HepG2 (cell line): ENCODE results near the gene AP1M1. TPM values are rescaled to one million over a fixed set of nuclear protein-coding genes. Genes with fewer than 3 reads are reported as not detected.

Experiments used
- ATAC-seq: fragments of 200-7000 bp; cut with Tn5 transposase; 3 replicates; pipeline ENCODE4 v1.9.1; 2020; ENCODE audit warnings: mild to moderate bottlenecking, moderate library complexity
- BruUV-seq: library from RNA; stranded (reverse); fragments of 400-500 nt; replicated peaks from 2 replicates; lab custom pipeline; 2021; lab: Mats Ljungman, UMichigan
- CTCF ChIA-PET: fragments of 300-600 bp; formaldehyde crosslinking; extraction: SDS; loops from one replicate; lab custom pipeline; 2021; ENCODE audit warnings: low total read pairs, inconsistent platforms, low intra/inter-chr PET ratio; lab: Yijun Ruan, JAX
- POLR2A ChIA-PET: fragments of 350-600 bp; sonication (Branson Sonifier 250); formaldehyde crosslinking; loops from one replicate; lab custom pipeline; 2020; ENCODE audit warnings: antibody characterized with exemption, inconsistent platforms; lab: Yijun Ruan, JAX
- DNase-seq: peaks from one replicate; pipeline ENCODE4 v3.0.0-alpha.2; 2015; ENCODE audit warnings: low spot score
- FAIRE-seq: peaks from 3 replicates; lab custom pipeline; 2011; peaks lifted over from hg19 to GRCh38; lab: Jason Lieb, UNC
- H2AFZ ChIP-seq: one replicate; pipeline ENCODE4 v1.6.1; 2011; ENCODE audit warnings: low read length, inconsistent platforms
- H3K27ac ChIP-seq: fragments of 300-600 bp; 3 replicates; pipeline ENCODE4 v1.8.0; 2011; ENCODE audit warnings: mixed run types, mild to moderate bottlenecking, mixed read lengths, low read length, inconsistent platforms; ENCODE audit not compliant: insufficient read depth; ENCODE audit errors: extremely low read length
- H3K27me3 ChIP-seq, 2 experiments: fragments of 200-600 bp in 1 of 2; 2 replicates in 1 of 2; 3 replicates in 1 of 2; pipeline versions ENCODE4 v1.6.0 to v1.8.0; 2011; ENCODE audit warnings: low read length in 2 of 2, mild to moderate bottlenecking in 2 of 2, moderate library complexity in 2 of 2, inconsistent platforms in 1 of 2; ENCODE audit not compliant: insufficient read depth in 2 of 2, control insufficient read depth in 1 of 2
- H3K36me3 ChIP-seq, 2 experiments: fragments of 200-600 bp in 1 of 2; replicated peaks in 1 of 2; 2 replicates in 1 of 2; 3 replicates in 1 of 2; pipeline versions ENCODE4 v1.5.1 to v1.8.0; 2011; ENCODE audit warnings: low read length in 2 of 2, inconsistent platforms in 1 of 2; ENCODE audit not compliant: insufficient read depth in 2 of 2, control insufficient read depth in 1 of 2
- H3K4me1 ChIP-seq: 2 replicates; pipeline ENCODE4 v1.5.1; 2012; ENCODE audit warnings: low read length, inconsistent platforms; ENCODE audit not compliant: insufficient read depth
- H3K4me2 ChIP-seq: 2 replicates; pipeline ENCODE4 v1.6.0; 2011; ENCODE audit warnings: low read depth, low read length, inconsistent platforms
- H3K4me3 ChIP-seq, 3 experiments: fragments of 200-600 bp in 1 of 3; sonication (generic), shearing (Covaris generic) in 1 of 3; replicated peaks in 1 of 3; 2 replicates each; pipeline ENCODE4 v1.5.1; 2011 to 2016; ENCODE audit warnings: low read length in 3 of 3, inconsistent platforms in 2 of 3, low read depth in 2 of 3, mild to moderate bottlenecking in 2 of 3, control low read depth in 1 of 3, mixed read lengths in 1 of 3; ENCODE audit not compliant: insufficient read depth in 1 of 3
- H3K79me2 ChIP-seq: one replicate; pipeline ENCODE4 v1.6.1; 2011; ENCODE audit warnings: low read length, inconsistent platforms; ENCODE audit not compliant: insufficient read depth
- H3K9ac ChIP-seq: 2 replicates; pipeline ENCODE4 v1.6.0; 2011; ENCODE audit warnings: mild to moderate bottlenecking, low read depth, low read length, inconsistent platforms; ENCODE audit not compliant: insufficient read depth
- H3K9me3 ChIP-seq: 2 replicates; pipeline ENCODE4 v1.5.1; 2012; ENCODE audit warnings: mild to moderate bottlenecking, low read length
- H4K20me1 ChIP-seq: 2 replicates; pipeline ENCODE4 v1.6.0; 2011; ENCODE audit warnings: inconsistent platforms, mild to moderate bottlenecking, low read length, moderate library complexity; ENCODE audit not compliant: insufficient read depth
- CBFB ChIP-seq: sonication (generic); formaldehyde crosslinking; IDR thresholded peaks from 2 replicates; pipeline ENCODE4 v1.4.0; 2020; ENCODE audit warnings: missing genetic modification reagents
- ESRRA ChIP-seq: sonication (generic); formaldehyde crosslinking; IDR thresholded peaks from 2 replicates; pipeline ENCODE4 v1.5.1; 2020; ENCODE audit warnings: mild to moderate bottlenecking, low read depth, missing genetic modification reagents
- HIVEP1 ChIP-seq: sonication (generic); formaldehyde crosslinking; IDR thresholded peaks from 2 replicates; pipeline ENCODE4 v1.4.0; 2020; ENCODE audit warnings: mild to moderate bottlenecking, missing genetic modification reagents
- HNF4A ChIP-seq: sonication (generic); formaldehyde crosslinking; IDR thresholded peaks from 2 replicates; pipeline ENCODE4 v1.4.0; 2020; ENCODE audit warnings: missing genetic modification reagents
- HNF4G ChIP-seq, 2 experiments: sonication (generic) in 1 of 2; formaldehyde crosslinking in 1 of 2; IDR thresholded peaks; 2 replicates each; pipeline versions ENCODE4 v1.4.0 to v1.6.1; 2011 to 2020; ENCODE audit warnings: borderline replicate concordance in 2 of 2, low read depth in 2 of 2, mild to moderate bottlenecking in 2 of 2, low read length in 1 of 2, missing genetic modification reagents in 1 of 2, moderate library complexity in 1 of 2
- KDM1A ChIP-seq: IDR thresholded peaks from 2 replicates; pipeline ENCODE4 v1.6.1; 2016; ENCODE audit warnings: missing compliant biosample characterization
- MED1 ChIP-seq: sonication (generic); formaldehyde crosslinking; IDR thresholded peaks from 2 replicates; pipeline ENCODE4 v1.4.0; 2020; ENCODE audit warnings: missing genetic modification reagents
- MED8 ChIP-seq: sonication (generic); formaldehyde crosslinking; IDR thresholded peaks from 2 replicates; pipeline ENCODE4 v1.8.1; 2023; ENCODE audit warnings: mild to moderate bottlenecking, missing genetic modification reagents; ENCODE audit not compliant: insufficient replicate concordance
- SKIL ChIP-seq: sonication (generic); formaldehyde crosslinking; IDR thresholded peaks from 2 replicates; pipeline ENCODE4 v1.8.0; 2022; ENCODE audit warnings: missing genetic modification reagents, mild to moderate bottlenecking, moderate library complexity, borderline replicate concordance
- TSC22D2 ChIP-seq: sonication (generic); formaldehyde crosslinking; IDR thresholded peaks from 2 replicates; pipeline ENCODE4 v1.5.1; 2020; ENCODE audit warnings: missing genetic modification reagents, mild to moderate bottlenecking, borderline replicate concordance
- ZKSCAN1 ChIP-seq: fragments of 150-350 bp; IDR thresholded peaks from 2 replicates; pipeline ENCODE4 v1.6.1; 2014; ENCODE audit warnings: low read length
- ZMYM3 ChIP-seq: sonication (generic); formaldehyde crosslinking; IDR thresholded peaks from 2 replicates; pipeline ENCODE4 v1.5.1; 2020; ENCODE audit warnings: mild to moderate bottlenecking, missing genetic modification reagents
- ZNF234 ChIP-seq: sonication (generic); formaldehyde crosslinking; conservative IDR thresholded peaks from 2 replicates; pipeline ENCODE4 v1.5.1; 2020; ENCODE audit warnings: mild to moderate bottlenecking, missing genetic modification reagents
- ZNF24 ChIP-seq: fragments of 450-650 bp; IDR thresholded peaks from 2 replicates; pipeline ENCODE4 v1.6.1; 2017; ENCODE audit warnings: antibody characterized with exemption, mild to moderate bottlenecking
- ZNF576 ChIP-seq: sonication (generic); formaldehyde crosslinking; IDR thresholded peaks from 2 replicates; pipeline ENCODE4 v1.4.0; 2020; ENCODE audit warnings: mild to moderate bottlenecking, missing genetic modification reagents
- ZNF629 ChIP-seq: sonication (generic); formaldehyde crosslinking; conservative IDR thresholded peaks from 2 replicates; pipeline ENCODE4 v1.5.0; 2020; ENCODE audit warnings: missing genetic modification reagents
- ZNF644 ChIP-seq: IDR thresholded peaks from 2 replicates; pipeline ENCODE4 v1.6.1; 2016; ENCODE audit warnings: low read depth
- ZNF709 ChIP-seq: sonication (generic); formaldehyde crosslinking; IDR thresholded peaks from 2 replicates; pipeline ENCODE4 v1.5.0; 2020; ENCODE audit warnings: mild to moderate bottlenecking, missing genetic modification reagents
- WGBS: methylation state at CpG from one replicate; pipeline ENCODE4 v1.1.6; 2017; ENCODE audit warnings: low lambda C conversion rate; 5-methylcytosine and 5-hydroxymethylcytosine counted together
- in situ Hi-C: cut with HindIII; loops from 2 replicates; pipeline ENCODE4 v1.10.0; 2017; ENCODE audit warnings: low pct_unique_long_range_greater_than_20kb; ENCODE audit not compliant: extremely low pct_ligation_motif_present
- intact Hi-C: fragments of 100-400 bp; cut with micrococcal nuclease; formaldehyde crosslinking; loops from one replicate; pipeline ENCODE4 v1.10.0; 2022; ENCODE audit not compliant: unreplicated experiment
- polyA plus RNA-seq, 8 experiments: library from polyadenylated mRNA; depleted of rRNA in 3 of 8; stranded (reverse) in 7 of 8; unstranded in 1 of 8; fragments of >200 nt; fragmentation: Illumina TruSeq in 4 of 8; extraction: Trizol in 4 of 8; gene quantifications; 2 replicates each; pipeline versions ENCODE4 v1.2.1 to v1.2.3, GENCODE V29; 2011 to 2016; ENCODE audit warnings: low read depth in 4 of 8, missing spikeins in 1 of 8, mixed read lengths in 1 of 8; ENCODE audit not compliant: insufficient read depth in 1 of 8
- total RNA-seq, 5 experiments: library from RNA; depleted of rRNA; stranded (reverse); fragments of >200 nt; fragmentation: Illumina TruSeq; extraction: Trizol; gene quantifications; 2 replicates each; pipeline ENCODE4 v1.2.3, GENCODE V29; 2016; ENCODE audit warnings: low read depth in 1 of 5

AP1M1 gene
- total and polyA plus RNA-seq, 2 of the 13 experiments (the other 11 are each of a cell fraction or from before 2014, with no cell fraction given): 34.4 to 46.1 TPM

GRCh38 chr19:16164222-16164890, 33.4 kb upstream of the AP1M1 start:
- DNase-seq: peak; percentile 27
- no TSS peak for BruUV-seq
- no peaks in the 10 kb centered on the region for H3K9me3 ChIP-seq
- ChIA-PET CTCF (no interaction called here), POLR2A (no interaction called here)
- no peaks in the 10 kb centered on the region for H4K20me1 ChIP-seq
- peak; percentile 46 for FAIRE-seq
- in situ Hi-C loops: loop anchor here (25.0 kb wide), 1 partner anchor 527 kb away; the partner anchor contains the start of gene CYP4F3
- peak overlapping the region; percentile 7; the same call in 1 of the 2 replicates for H3K4me2 ChIP-seq
- ATAC-seq: peak; percentile 67
- H3K27me3 ChIP-seq: no peaks in the 10 kb centered on the region
- no peak overlapping the region for H3K27ac ChIP-seq
- no peaks in the 10 kb centered on the region for H3K36me3 ChIP-seq
- no peak overlapping the region for H2AFZ ChIP-seq
- TF ChIP-seq ZNF709 (CRISPR knock-in tag): no peak
- peak; percentile 90 for TF ChIP-seq ZNF629
- TF ChIP-seq HIVEP1 (CRISPR knock-in tag): no peak
- peak; percentile 64 for TF ChIP-seq HNF4A (CRISPR knock-in tag)
- TF ChIP-seq KDM1A (CRISPR knock-in tag): peak; percentile 80; the same call in 1 of the 2 replicates
- peak; percentile 61; the same call in 1 of the 2 replicates for TF ChIP-seq HNF4G (IDR thresholded peaks at IDR 0.05; ENCODE audit: borderline replicate concordance, low read depth, low read length)
- no peak for TF ChIP-seq HNF4G (CRISPR knock-in tag; IDR thresholded peaks at IDR 0.05; ENCODE audit: borderline replicate concordance, low read depth)
- peak; percentile 88 for TF ChIP-seq ZMYM3
- peak; percentile 29 for TF ChIP-seq MED8
- H3K4me1 ChIP-seq: peaks cover 39% of the 10 kb centered on the region
- H3K4me3 ChIP-seq: no peak overlapping the region
- intact Hi-C loops: no loop called here
- 51% methylated on average over 9 of the region's 13 CpGs for WGBS
- H3K9ac ChIP-seq: no peak overlapping the region
- no peaks in the 10 kb centered on the region for H3K79me2 ChIP-seq

GRCh38 chr19:16166417-16166816, 31.3 kb upstream of the AP1M1 start:
- H4K20me1 ChIP-seq: no peaks in the 10 kb centered on the region
- H3K4me3 ChIP-seq: no peak overlapping the region
- H3K4me1 ChIP-seq: peaks cover 36% of the 10 kb centered on the region
- H2AFZ ChIP-seq: no peak overlapping the region
- 82% methylated on average over 1 of the region's 1 CpG for WGBS
- DNase-seq: no peak
- FAIRE-seq: no peak
- H3K9ac ChIP-seq: no peak overlapping the region
- H3K27ac ChIP-seq: no peak overlapping the region
- H3K79me2 ChIP-seq: no peaks in the 10 kb centered on the region
- ChIA-PET CTCF (no interaction called here), POLR2A (no interaction called here)
- H3K4me2 ChIP-seq: no peak overlapping the region
- in situ Hi-C loops (loop anchor here (25.0 kb wide), 1 partner anchor 529 kb away; the partner anchor contains the start of gene CYP4F3), intact Hi-C loops (no loop called here)
- no peak for ATAC-seq
- H3K27me3 ChIP-seq: no peaks in the 10 kb centered on the region; a peak in 1 of 5 replicates
- no TSS peak for BruUV-seq
- H3K36me3 ChIP-seq: no peaks in the 10 kb centered on the region
- H3K9me3 ChIP-seq: no peaks in the 10 kb centered on the region
- TF ChIP-seq CBFB (CRISPR knock-in tag) (no peak), ZNF234 (CRISPR knock-in tag) (no peak), ZNF576 (CRISPR knock-in tag) (no peak), MED1 (CRISPR knock-in tag) (no peak), ZKSCAN1 (peak; percentile 63; the same call in 1 of the 2 replicates), ZNF24 (peak; percentile 88), ZNF644 (CRISPR knock-in tag) (no peak), SKIL (CRISPR knock-in tag) (no peak), ESRRA (CRISPR knock-in tag) (no peak), TSC22D2 (CRISPR knock-in tag) (no peak)
